Erythroblast (primary cell): ENCODE data around the gene ENTPD2.
A peak's percentile ranks its signal among the peaks of the same experiment; 100 is the strongest.

Source experiments
- DNase-seq, 2 experiments: peaks; one replicate each; lab custom pipeline; 2025; lab: John Stamatoyannopoulos, UW
- GATA1 ChIP-seq: IDR thresholded peaks from 2 replicates; pipeline ENCODE4 v1.6.1; 2011; ENCODE audit warnings: low read depth, mild to moderate bottlenecking, control low read depth, low read length, moderate library complexity
- POLR2A ChIP-seq: IDR thresholded peaks from 2 replicates; pipeline ENCODE4 v1.6.1; 2011; ENCODE audit warnings: mild to moderate bottlenecking, low read length

Gene ENTPD2

GRCh38 chr9:137074657-137075274 lies 20.9 kb upstream of the ENTPD2 start:
- no peak for DNase-seq
- no peak for TF ChIP-seq GATA1
- TF ChIP-seq POLR2A, result no peak

- DNase-seq, result no peak
Observed at GRCh38 chr9:137073992-137074399, 20.1 kb upstream of the ENTPD2 start.

GRCh38 chr9:137071282-137071681 lies 17.4 kb upstream of the ENTPD2 start:
- TF ChIP-seq POLR2A, result no peak
- no peak for TF ChIP-seq GATA1
- DNase-seq, result no peak

More at GRCh38 chr9:137073992-137074399, 20.1 kb upstream of the ENTPD2 start:
- TF ChIP-seq GATA1, result no peak
- no peak for TF ChIP-seq POLR2A

GRCh38 chr9:137070906-137071275 lies 17.0 kb upstream of the ENTPD2 start:
- TF ChIP-seq POLR2A, result peak; percentile 2
- no peak for TF ChIP-seq GATA1

GRCh38 chr9:137070201-137070905 lies 16.5 kb upstream of the ENTPD2 start, which contains the start of gene SAPCD2:
SAPCD2 (minus strand) TSS chr9:137070557; CDS start chr9:137070460, 97 bp downstream.
- no peak for TF ChIP-seq GATA1
- TF ChIP-seq POLR2A, result peak; percentile 52
- DNase-seq, result peak; percentile 92

More at GRCh38 chr9:137070906-137071275, 17.0 kb upstream of the ENTPD2 start:
- DNase-seq, result no peak

GRCh38 chr9:137069508-137070091 lies 15.7 kb upstream of the ENTPD2 start:
- DNase-seq, result peak; percentile 34 to 37

GRCh38 chr9:137068539-137069507 lies 15.0 kb upstream of the ENTPD2 start:
- no peak for DNase-seq
- TF ChIP-seq POLR2A (no peak), GATA1 (no peak)

More at GRCh38 chr9:137069508-137070091, 15.7 kb upstream of the ENTPD2 start:
- TF ChIP-seq POLR2A, result no peak
- no peak for TF ChIP-seq GATA1

GRCh38 chr9:137067860-137068538 lies 14.1 kb upstream of the ENTPD2 start:
- peak; percentile 85 to 88 for DNase-seq
- TF ChIP-seq GATA1, result no peak
- no peak for TF ChIP-seq POLR2A

GRCh38 chr9:137066096-137066861 lies 12.4 kb upstream of the ENTPD2 start:
- DNase-seq, result no peak
- TF ChIP-seq GATA1, result no peak
- TF ChIP-seq POLR2A, result no peak

- TF ChIP-seq GATA1, result no peak
- TF ChIP-seq POLR2A, result no peak
Observed at GRCh38 chr9:137065336-137065967, 11.6 kb upstream of the ENTPD2 start.

GRCh38 chr9:137064880-137065164 lies 11.0 kb upstream of the ENTPD2 start:
- no peak for TF ChIP-seq GATA1
- TF ChIP-seq POLR2A, result no peak
- DNase-seq, result no peak

More at GRCh38 chr9:137065336-137065967, 11.6 kb upstream of the ENTPD2 start:
- DNase-seq, result no peak
